HG02610 (cell line): ENCODE measurements around the gene NUDT2.

ENCODE experiments used
- ATAC-seq: cut with Tn5 transposase; IDR thresholded peaks from one replicate; pipeline ENCODE4 v1.9.1; 2021; ENCODE audit warnings: mild to moderate bottlenecking, moderate library complexity; ENCODE audit not compliant: unreplicated experiment

Gene NUDT2

DNA sequence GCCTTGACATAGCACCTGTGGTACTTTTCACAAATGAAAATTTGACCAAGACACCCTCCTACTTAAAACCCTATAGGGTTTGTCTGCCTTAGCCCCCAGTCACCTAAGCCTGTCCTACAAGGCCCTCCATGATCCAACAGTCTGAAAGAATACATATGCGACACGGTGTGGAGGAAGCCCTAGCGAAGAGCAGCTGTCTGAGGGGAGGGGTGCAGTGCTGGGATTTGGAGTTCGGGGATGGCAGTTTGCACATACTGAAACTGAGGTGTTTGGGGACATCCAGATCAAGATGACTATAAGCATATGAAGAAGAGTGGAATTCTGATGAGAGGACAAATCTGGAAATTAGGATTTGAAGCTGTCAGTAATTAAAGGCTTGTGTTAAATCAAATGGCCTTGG, 54.5 kb downstream of the NUDT2 start:
- ATAC-seq: no peak

DNA sequence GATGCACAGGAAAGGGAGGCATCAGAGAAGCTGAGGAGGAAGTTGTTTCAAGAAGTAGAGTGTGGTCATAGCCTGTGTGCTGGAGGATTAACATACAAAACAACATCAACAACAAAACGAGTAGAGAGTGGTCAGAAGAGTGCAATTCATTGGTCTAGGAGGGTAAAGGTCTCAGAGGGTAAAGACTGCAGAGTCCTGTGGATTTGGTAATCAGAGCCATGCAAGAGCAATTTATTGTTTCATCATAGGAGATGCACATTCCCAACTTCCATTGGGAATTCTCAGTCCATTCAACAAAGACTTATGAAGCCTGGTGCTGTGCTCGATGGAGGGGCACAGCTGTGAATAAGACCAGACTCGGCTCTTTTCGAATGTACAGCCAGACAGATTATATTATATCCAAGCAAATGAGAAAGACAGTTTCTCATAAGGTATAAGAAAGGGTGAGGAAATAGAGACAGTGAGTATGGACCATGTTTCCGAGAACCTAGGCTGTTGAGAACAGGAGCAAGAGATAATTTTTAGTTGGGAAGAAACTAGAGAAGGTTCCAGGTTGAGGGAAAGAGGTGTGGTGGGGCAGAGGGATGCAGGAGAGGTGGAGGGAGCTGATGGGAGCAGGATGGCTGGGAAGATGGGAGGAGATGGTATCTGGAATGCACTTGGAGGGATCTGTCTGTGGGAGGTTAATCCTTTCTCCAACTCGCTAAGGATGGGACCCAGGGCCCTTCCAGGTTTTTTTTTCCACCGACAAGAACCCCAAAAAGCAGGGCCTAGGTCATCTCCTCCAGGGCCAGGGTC, 55.2 kb downstream of the NUDT2 start:
- no peak for ATAC-seq

DNA sequence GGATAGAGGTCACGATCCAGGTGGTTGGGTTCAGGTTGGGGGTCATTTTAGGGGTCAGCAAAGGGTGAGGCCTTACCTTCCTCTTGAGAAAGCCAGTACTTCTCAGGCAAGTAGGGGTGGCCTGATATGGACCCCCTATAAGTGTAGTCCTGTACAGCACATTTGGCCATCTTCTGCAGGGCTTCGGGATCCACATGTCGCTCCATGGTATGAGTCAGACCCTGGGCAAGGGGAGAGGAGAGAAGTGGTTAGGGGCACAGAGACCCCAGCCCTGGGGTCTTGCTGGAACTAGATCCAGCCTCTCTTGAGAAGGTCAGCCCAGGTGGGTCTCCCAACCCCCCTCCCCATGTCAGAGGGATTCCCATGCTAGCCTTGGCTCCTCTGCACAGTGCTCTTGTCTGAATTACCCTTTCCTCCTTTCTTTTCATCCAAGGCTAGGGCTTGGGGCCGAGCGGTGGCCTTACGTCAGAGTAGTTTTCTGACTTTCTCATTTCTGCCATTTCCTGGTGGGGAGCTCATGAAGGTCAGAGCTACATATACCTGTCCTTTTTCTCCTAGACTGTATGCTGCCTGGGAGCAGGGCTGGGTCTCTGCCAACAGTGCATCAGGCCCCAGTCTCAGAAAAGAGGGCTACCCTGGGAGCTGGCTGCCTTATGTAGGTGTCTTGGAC, 56.3 kb downstream of the NUDT2 start:
- no peak for ATAC-seq

GRCh38 chr9:34386656-34387055, 57.3 kb downstream of the NUDT2 start:
- no peak for ATAC-seq

GRCh38 chr9:34387239-34387638, 57.9 kb downstream of the NUDT2 start:
- no peak for ATAC-seq

DNA sequence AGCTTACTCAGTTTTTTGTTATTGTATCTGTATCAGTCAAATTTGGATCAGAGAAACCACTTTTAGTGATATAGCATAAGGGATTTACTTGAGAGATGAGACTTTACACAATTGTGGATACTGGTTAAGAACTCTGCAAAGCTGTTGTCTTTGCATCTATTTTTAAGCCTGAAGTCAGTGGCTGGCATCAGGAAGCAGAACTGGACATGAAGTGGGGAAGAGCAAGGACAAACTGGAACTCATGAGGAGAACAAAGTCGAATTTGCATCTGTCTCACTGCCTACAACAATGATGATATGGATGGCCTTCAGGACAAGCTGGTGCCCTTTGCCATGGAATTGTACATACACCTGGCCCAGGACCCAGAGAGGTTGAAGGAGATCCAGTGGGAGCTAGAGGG, 63.1 kb downstream of the NUDT2 start:
- ATAC-seq: no peak
